ENCODE data around the gene MIX23.

DNA sequence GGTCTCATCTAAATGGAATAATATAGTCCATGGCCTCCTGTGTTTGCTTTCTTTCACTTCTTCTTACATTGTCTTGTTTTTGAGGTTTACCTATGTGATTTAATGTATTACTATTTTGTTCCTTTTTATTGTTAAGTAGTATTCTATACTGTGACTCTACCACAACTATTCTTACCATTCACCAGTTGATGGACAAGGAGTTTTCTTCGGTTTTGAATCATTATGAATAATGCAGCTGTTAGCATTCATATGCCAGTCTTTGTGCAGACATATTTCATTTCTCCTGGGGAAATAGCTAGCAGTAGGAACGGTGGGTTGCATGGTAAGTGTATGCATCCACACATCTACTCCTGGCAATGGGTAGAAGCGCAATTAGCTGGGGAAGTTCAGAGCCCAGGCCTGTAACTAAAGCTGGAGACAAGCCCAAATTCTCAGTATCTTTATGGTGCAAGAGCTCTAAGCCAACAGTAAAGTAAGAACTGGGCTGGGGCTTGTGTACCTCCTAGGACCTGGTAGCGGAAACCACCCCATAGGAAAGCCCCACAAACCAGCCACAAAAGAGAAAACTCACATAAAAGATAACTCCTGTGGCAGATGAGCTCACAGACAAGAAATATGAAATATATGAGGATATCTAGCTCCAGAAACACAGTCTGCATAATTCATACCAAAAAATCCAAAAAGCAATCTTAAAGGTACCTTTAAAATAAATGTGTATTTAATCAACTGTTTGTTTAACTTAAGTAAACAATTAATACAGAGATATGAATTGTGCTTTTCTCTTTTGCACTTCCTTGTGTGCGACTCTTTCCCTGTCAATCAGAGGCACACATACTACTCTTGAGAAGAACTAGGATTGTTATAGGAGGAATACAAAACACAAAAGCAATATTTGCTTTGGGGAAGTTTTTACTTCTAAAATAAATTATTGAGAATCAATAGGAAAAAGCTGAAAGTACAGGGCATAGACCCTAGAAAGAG lies 60.6 kb downstream of the MIX23 start:
- no peak for TF ChIP-seq CTCF (IDR thresholded peaks at IDR 0.05)
- no peak for TF ChIP-seq POLR2A (IDR thresholded peaks at IDR 0.05)
